ENCODE data around the gene SMAP2.

DNA sequence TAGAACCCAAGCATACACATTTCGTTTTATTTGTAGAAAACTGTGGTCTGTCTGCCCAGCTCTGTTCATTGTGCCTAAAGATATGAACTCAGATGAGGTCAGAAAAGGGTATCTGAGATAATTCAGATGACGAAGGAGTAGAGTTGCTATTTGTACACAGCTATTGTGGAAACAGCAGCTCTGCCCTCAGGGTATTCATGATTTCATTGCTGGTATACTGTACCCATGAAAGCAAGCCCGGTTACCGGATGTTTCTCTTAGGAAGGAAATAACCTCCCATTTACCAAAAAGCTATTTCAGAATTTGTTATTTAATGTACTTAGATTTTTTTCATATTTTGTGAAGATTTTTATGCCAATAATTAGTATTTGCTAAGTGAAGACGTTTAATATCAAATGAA lies 37.8 kb downstream of the SMAP2 start:
- TF ChIP-seq POLR2AphosphoS5 (IDR thresholded peaks at IDR 0.05) = no peak
- TF ChIP-seq, protein P1, sequence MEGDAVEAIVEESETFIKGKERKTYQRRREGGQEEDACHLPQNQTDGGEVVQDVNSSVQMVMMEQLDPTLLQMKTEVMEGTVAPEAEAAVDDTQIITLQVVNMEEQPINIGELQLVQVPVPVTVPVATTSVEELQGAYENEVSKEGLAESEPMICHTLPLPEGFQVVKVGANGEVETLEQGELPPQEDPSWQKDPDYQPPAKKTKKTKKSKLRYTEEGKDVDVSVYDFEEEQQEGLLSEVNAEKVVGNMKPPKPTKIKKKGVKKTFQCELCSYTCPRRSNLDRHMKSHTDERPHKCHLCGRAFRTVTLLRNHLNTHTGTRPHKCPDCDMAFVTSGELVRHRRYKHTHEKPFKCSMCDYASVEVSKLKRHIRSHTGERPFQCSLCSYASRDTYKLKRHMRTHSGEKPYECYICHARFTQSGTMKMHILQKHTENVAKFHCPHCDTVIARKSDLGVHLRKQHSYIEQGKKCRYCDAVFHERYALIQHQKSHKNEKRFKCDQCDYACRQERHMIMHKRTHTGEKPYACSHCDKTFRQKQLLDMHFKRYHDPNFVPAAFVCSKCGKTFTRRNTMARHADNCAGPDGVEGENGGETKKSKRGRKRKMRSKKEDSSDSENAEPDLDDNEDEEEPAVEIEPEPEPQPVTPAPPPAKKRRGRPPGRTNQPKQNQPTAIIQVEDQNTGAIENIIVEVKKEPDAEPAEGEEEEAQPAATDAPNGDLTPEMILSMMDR (IDR thresholded peaks at IDR 0.05) = no peak
- no peak for TF ChIP-seq POLR2A (IDR thresholded peaks at IDR 0.05)
